NAMALWA (cell line): ENCODE measurements around the gene INCA1.

Experiments used
- DNase-seq: peaks from one replicate; pipeline ENCODE4 v3.0.0-alpha.2; 2015; ENCODE audit warnings: low spot score

The INCA1 gene

GRCh38 chr17:4948931-4949320, 48.4 kb downstream of the INCA1 start:
- peak; percentile 72 for DNase-seq

- DNase-seq = peak; percentile 89
Observed at GRCh38 chr17:4948166-4948930, 49.0 kb downstream of the INCA1 start, which contains the start of gene PFN1. Gene PFN1 (minus strand): TSS chr17:4948530. CDS start chr17:4948394, 136 bp downstream.

- DNase-seq = peak; percentile 41
Observed at GRCh38 chr17:4947411-4948165, 49.7 kb downstream of the INCA1 start.

- no peak for DNase-seq
Observed at GRCh38 chr17:4947010-4947410, 50.3 kb downstream of the INCA1 start.

GRCh38 chr17:4946312-4946976, 50.9 kb downstream of the INCA1 start:
- DNase-seq = no peak

- no peak for DNase-seq
Observed at GRCh38 chr17:4945944-4946280, 51.4 kb downstream of the INCA1 start.

- DNase-seq = peak; percentile 42
Observed at GRCh38 chr17:4945176-4945943, 52.0 kb downstream of the INCA1 start.

- peak; percentile 33 for DNase-seq
Observed at GRCh38 chr17:4944554-4945175, 52.7 kb downstream of the INCA1 start.

GRCh38 chr17:4944163-4944553, 53.2 kb downstream of the INCA1 start:
- DNase-seq = peak; percentile 44

GRCh38 chr17:4942760-4943508, 54.4 kb downstream of the INCA1 start:
- no peak for DNase-seq

GRCh38 chr17:4941319-4941610, 56.1 kb downstream of the INCA1 start:
- no peak for DNase-seq

- peak; percentile 24 for DNase-seq
Observed at GRCh38 chr17:4940555-4941318, 56.6 kb downstream of the INCA1 start.

GRCh38 chr17:4939796-4940554, 57.3 kb downstream of the INCA1 start, which contains the start of the genes RNF167 and SLC25A11:
Gene RNF167 (plus strand): TSS chr17:4940268. CDS start chr17:4940910, 642 bp downstream.
Gene SLC25A11 (minus strand): TSS chr17:4940046. CDS start chr17:4939910, 136 bp downstream.
- DNase-seq = peak; percentile 98

- DNase-seq = no peak
Observed at GRCh38 chr17:4939546-4939795, 57.9 kb downstream of the INCA1 start.

- DNase-seq = peak; percentile 20
Observed at GRCh38 chr17:4938688-4939545, 58.4 kb downstream of the INCA1 start.
